Endothelial cell of umbilical vein (primary cell): ENCODE measurements around the gene FAM186B.

Source experiments
- EZH2 ChIP-seq: IDR thresholded peaks from 2 replicates; pipeline ENCODE4 v1.6.1; 2012; ENCODE audit warnings: borderline replicate concordance, low read depth, mild to moderate bottlenecking, moderate library complexity, low read length, inconsistent platforms; ENCODE audit not compliant: severe bottlenecking
- FOS ChIP-seq: IDR thresholded peaks from 2 replicates; pipeline ENCODE4 v1.6.1; 2011; ENCODE audit warnings: mild to moderate bottlenecking, low read length, moderate library complexity, borderline replicate concordance; ENCODE audit not compliant: insufficient read depth
- GATA2 ChIP-seq: IDR thresholded peaks from 2 replicates; pipeline ENCODE4 v1.7.0; 2011; ENCODE audit warnings: low read depth, mild to moderate bottlenecking, moderate library complexity, mixed read lengths, low read length; ENCODE audit not compliant: insufficient read length, insufficient read depth
- MYC ChIP-seq: IDR thresholded peaks from one replicate; pipeline ENCODE4 v1.6.1; 2011; ENCODE audit warnings: mild to moderate bottlenecking, low read depth, low read length
- POLR2A ChIP-seq: IDR thresholded peaks from 2 replicates; pipeline ENCODE4 v1.6.1; 2012; ENCODE audit warnings: low read depth, mild to moderate bottlenecking, control low read depth, low read length
- POLR2AphosphoS5 ChIP-seq: IDR thresholded peaks from 2 replicates; pipeline ENCODE4 v1.6.1; 2012; ENCODE audit warnings: low read depth, mild to moderate bottlenecking, control low read depth, low read length, moderate library complexity; ENCODE audit not compliant: insufficient read depth
- TF ChIP-seq, protein P1 (sequence below), 2 donors: IDR thresholded peaks; 1 replicate in 1 of 2; 2 replicates in 1 of 2; pipeline ENCODE4 v1.5.1; 2011; ENCODE audit warnings: low read length in 2 of 2, mild to moderate bottlenecking in 2 of 2, moderate library complexity in 2 of 2, control low read depth in 1 of 2, inconsistent platforms in 1 of 2, low read depth in 1 of 2; ENCODE audit not compliant: insufficient read depth in 1 of 2; ENCODE audit errors: extremely low read depth in 1 of 2
- TF ChIP-seq, protein P2 (sequence below): IDR thresholded peaks from 2 replicates; pipeline ENCODE4 v1.6.1; 2011; ENCODE audit not compliant: insufficient read depth, insufficient read length

DNA sequence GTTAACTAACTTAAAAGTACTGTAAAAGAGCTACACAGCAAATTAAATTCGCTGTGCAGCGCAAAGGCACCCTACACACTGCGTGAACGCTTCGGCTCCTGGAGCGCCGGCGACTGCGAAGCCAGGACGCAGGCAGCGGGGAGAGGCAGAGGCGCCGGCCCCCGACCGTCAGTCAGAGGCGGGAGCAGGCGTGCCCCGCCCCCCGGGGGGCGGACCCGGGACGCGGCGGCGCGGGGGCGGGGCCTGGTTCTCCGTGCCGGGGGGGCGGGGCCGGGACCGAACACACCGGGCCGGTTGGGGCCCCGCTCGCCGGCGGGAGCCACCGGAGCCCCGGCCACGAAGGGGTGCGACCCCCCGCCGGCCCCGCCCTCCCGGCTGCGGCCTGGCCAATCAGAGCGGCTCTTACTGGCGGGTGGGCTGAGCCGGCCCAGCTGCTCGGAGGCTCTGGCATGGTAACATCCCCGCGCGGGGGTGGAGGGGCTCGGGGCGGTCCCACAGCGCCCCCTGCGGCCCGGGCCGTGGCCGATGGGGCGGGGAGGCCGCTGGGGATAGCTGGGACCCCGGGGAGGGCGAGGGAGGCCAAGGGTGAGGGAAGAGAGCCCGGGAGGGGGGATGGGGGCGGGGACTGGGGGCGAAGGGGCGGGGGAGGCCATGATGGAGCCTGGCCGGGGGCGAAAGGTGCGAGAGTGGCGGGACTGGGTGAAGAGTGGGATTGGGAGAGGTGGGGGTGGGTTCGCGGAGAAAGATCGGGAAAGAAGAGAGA lies 17.9 kb upstream of the FAM186B start, which contains the start of gene PRPF40B:
- TF ChIP-seq, protein P1, sequence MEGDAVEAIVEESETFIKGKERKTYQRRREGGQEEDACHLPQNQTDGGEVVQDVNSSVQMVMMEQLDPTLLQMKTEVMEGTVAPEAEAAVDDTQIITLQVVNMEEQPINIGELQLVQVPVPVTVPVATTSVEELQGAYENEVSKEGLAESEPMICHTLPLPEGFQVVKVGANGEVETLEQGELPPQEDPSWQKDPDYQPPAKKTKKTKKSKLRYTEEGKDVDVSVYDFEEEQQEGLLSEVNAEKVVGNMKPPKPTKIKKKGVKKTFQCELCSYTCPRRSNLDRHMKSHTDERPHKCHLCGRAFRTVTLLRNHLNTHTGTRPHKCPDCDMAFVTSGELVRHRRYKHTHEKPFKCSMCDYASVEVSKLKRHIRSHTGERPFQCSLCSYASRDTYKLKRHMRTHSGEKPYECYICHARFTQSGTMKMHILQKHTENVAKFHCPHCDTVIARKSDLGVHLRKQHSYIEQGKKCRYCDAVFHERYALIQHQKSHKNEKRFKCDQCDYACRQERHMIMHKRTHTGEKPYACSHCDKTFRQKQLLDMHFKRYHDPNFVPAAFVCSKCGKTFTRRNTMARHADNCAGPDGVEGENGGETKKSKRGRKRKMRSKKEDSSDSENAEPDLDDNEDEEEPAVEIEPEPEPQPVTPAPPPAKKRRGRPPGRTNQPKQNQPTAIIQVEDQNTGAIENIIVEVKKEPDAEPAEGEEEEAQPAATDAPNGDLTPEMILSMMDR (IDR thresholded peaks at IDR 0.05; ENCODE audit: extremely low read depth in 1 of 2, insufficient read depth in 1 of 2, low read depth in 1 of 2, low read length in 2 of 2): peak; percentile 42 to 66
- TF ChIP-seq POLR2A (peak; percentile 84), MYC (no peak), POLR2AphosphoS5 (peak; percentile 64), EZH2 (no peak), FOS (no peak), GATA2 (no peak)
- TF ChIP-seq, protein P2, sequence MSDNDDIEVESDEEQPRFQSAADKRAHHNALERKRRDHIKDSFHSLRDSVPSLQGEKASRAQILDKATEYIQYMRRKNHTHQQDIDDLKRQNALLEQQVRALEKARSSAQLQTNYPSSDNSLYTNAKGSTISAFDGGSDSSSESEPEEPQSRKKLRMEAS: no peak
